ENCODE measurements around the gene EPHB1. TPM values are rescaled to one million over a fixed set of nuclear protein-coding genes. Genes with fewer than 3 reads are reported as not detected.

The EPHB1 gene
- total and polyA plus RNA-seq, 8 donors = 0.02 to 1.4 (median 0.43) TPM

DNA sequence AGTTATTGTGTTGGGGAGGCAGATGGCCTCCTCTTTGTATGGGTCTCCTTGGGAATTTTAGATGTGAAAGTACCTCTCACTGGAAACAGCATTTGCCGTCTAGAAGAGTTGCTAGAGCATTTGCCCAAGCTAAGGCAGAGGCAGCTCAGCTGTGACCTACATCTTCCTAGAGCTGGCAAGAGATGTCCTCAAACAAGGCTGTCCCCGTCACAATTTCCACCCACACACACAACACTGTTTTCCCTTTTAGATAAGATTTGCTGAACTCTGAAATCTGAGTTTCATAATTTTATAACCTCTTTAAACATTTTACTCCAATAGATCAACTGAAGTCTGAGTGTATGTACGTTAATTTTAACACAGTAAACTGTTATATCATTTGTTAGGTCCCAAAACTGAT, 352.6 kb downstream of the EPHB1 start:
- DNase-seq (no peak), ATAC-seq (no peak), FAIRE-seq (no peak)
- Histone ChIP-seq H3K36me3 (no peaks in the 10 kb centered on the region), H3K27ac (no peak overlapping the region), H3K4me1 (no peaks in the 10 kb centered on the region), H3K4me3 (no peak overlapping the region), H3K27me3 (no peaks in the 10 kb centered on the region), H3K9me3 (no peaks in the 10 kb centered on the region)
- intact Hi-C loops (cut with DNase I) = no loop called here
- 44 to 45% methylated on average over 3 of the region's 3 CpGs for WGBS, 2 donors
- TF ChIP-seq, protein P1, sequence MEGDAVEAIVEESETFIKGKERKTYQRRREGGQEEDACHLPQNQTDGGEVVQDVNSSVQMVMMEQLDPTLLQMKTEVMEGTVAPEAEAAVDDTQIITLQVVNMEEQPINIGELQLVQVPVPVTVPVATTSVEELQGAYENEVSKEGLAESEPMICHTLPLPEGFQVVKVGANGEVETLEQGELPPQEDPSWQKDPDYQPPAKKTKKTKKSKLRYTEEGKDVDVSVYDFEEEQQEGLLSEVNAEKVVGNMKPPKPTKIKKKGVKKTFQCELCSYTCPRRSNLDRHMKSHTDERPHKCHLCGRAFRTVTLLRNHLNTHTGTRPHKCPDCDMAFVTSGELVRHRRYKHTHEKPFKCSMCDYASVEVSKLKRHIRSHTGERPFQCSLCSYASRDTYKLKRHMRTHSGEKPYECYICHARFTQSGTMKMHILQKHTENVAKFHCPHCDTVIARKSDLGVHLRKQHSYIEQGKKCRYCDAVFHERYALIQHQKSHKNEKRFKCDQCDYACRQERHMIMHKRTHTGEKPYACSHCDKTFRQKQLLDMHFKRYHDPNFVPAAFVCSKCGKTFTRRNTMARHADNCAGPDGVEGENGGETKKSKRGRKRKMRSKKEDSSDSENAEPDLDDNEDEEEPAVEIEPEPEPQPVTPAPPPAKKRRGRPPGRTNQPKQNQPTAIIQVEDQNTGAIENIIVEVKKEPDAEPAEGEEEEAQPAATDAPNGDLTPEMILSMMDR (IDR thresholded peaks at IDR 0.05) = no peak

DNA sequence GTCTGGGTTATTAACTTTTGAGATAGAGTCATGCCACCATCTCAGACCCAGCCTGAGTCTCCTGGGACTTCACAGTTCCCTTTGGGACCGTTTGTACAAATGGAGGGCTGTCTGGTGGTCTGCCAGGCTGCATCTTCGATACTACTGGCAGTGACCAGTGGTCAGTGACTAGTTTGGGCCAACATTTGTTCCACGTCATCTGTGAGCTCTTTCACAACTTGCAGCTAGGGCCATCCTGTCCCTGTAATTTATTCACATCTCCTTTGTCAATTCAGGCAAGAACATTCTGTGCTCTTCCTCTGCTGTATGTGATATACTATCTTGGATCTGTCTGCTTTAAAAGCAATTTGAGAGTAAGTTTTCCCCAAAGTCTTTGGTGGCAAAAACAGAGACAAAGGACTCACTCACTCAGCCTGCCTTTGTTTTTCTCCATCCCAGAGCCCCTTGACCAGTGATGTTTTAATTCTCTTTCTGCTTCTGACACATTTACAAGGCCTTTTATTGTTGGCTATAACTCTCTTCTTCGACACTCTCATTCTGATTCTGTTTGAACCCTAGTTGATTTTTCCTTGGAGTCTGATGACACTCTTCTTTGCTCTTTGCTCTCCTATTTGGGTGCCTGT, 353.4 kb downstream of the EPHB1 start:
- WGBS, 2 donors = 52 to 57% methylated on average over 4 of the region's 4 CpGs
- Histone ChIP-seq H3K27me3 (no peaks in the 10 kb centered on the region), H3K9me3 (no peaks in the 10 kb centered on the region), H3K4me3 (no peak overlapping the region), H3K27ac (no peak overlapping the region), H3K4me1 (no peaks in the 10 kb centered on the region), H3K36me3 (no peaks in the 10 kb centered on the region)
- intact Hi-C loops (cut with DNase I) = no loop called here
- DNase-seq (no peak), ATAC-seq (peak in 1 of 4 donors; percentile 15), FAIRE-seq (no peak)
- TF ChIP-seq, protein P1 (IDR thresholded peaks at IDR 0.05) = no peak

GRCh38 chr3:135149707-135150681, 354.9 kb downstream of the EPHB1 start:
- ATAC-seq = no peak
- TF ChIP-seq, protein P1 (IDR thresholded peaks at IDR 0.05) = no peak
- intact Hi-C loops (cut with DNase I) = no loop called here
- Histone ChIP-seq H3K9me3 (no peaks in the 10 kb centered on the region), H3K4me1 (no peaks in the 10 kb centered on the region), H3K36me3 (no peaks in the 10 kb centered on the region), H3K27me3 (no peaks in the 10 kb centered on the region), H3K27ac (no peak overlapping the region), H3K4me3 (no peak overlapping the region)
- DNase-seq = no peak
- WGBS, 2 donors = 71 to 74% methylated on average over 12 of the region's 12 CpGs
- no peak for FAIRE-seq

DNA sequence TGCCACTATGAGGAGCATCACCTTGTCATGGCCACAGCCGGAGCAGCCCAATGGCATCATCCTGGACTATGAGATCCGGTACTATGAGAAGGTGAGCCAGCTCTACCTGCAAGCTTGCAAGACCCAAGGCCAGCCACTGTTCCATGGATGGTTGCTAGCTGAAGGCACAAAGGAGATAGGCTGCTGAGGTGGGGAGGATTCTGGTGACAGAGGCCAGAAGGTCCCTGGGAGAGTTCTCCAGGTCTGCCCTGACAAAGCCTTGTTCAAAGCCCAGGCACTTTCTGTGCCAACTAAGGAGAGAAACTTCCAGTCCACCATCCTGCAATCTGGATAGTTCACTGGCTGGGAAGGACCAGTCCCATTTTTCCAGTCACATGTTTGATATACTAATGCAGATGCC, 359.1 kb downstream of the EPHB1 start:
- Histone ChIP-seq H3K9me3 (no peaks in the 10 kb centered on the region), H3K27ac (no peak overlapping the region), H3K27me3 (no peaks in the 10 kb centered on the region), H3K4me3 (no peak overlapping the region), H3K36me3 (no peaks in the 10 kb centered on the region), H3K4me1 (no peaks in the 10 kb centered on the region)
- intact Hi-C loops (cut with DNase I) = no loop called here
- DNase-seq (no peak), FAIRE-seq (no peak), ATAC-seq (no peak)
- WGBS, 2 donors = 87 to 93% methylated on average over 2 of the region's 2 CpGs
- TF ChIP-seq, protein P1 (IDR thresholded peaks at IDR 0.05) = no peak
